WTC11 (cell line): ENCODE results near the gene FBN2. TPM values are rescaled to one million over a fixed set of nuclear protein-coding genes. Genes with fewer than 3 reads are reported as not detected.
A peak's percentile ranks its signal among the peaks of the same experiment; 100 is the strongest.

Experiments
- ATAC-seq: fragments of 200-7000 bp; cut with Tn5 transposase; 2 replicates; pipeline ENCODE4 v1.10.0; 2021; ENCODE audit warnings: mild to moderate bottlenecking, moderate library complexity
- CTCF ChIA-PET: fragments of 300-600 bp; sonication (Branson Sonifier 250); formaldehyde crosslinking; loops from one replicate; lab custom pipeline; 2021; ENCODE audit warnings: antibody characterized with exemption; lab: Charles Lee
- POLR2A ChIA-PET: fragments of 350-600 bp; sonication (Branson Sonifier 250); formaldehyde crosslinking; loops from one replicate; lab custom pipeline; 2021; ENCODE audit warnings: antibody characterized with exemption; lab: Charles Lee
- DNase-seq: peaks from one replicate; pipeline ENCODE4 v3.0.0; 2021; ENCODE audit warnings: low spot score
- H3K27ac Mint-ChIP-seq: 2 replicates; pipeline ENCODE4 v1.8.0; 2021; ENCODE audit warnings: mixed read lengths
- H3K27me3 Mint-ChIP-seq: 2 replicates; pipeline ENCODE4 v1.8.0; 2021; ENCODE audit warnings: low read depth, mild to moderate bottlenecking, moderate library complexity, mixed read lengths
- H3K36me3 Mint-ChIP-seq: 2 replicates; pipeline ENCODE4 v1.8.0; 2021; ENCODE audit warnings: mixed read lengths
- H3K4me1 Mint-ChIP-seq: 2 replicates; pipeline ENCODE4 v1.8.0; 2022; ENCODE audit warnings: mixed read lengths
- H3K4me3 Mint-ChIP-seq: 2 replicates; pipeline ENCODE4 v1.8.0; 2021; ENCODE audit warnings: mild to moderate bottlenecking, moderate library complexity, mixed read lengths
- H3K9me3 Mint-ChIP-seq: 2 replicates; pipeline ENCODE4 v1.8.0; 2021; ENCODE audit warnings: mixed read lengths
- CTCF ChIP-seq: fragments of 200-600 bp; IDR thresholded peaks from 2 replicates; pipeline ENCODE4 v1.8.0; 2022; ENCODE audit warnings: antibody characterized with exemption
- EMX1 ChIP-seq: fragments of 250-450 bp; sonication (Bioruptor Pico); IDR thresholded peaks from 2 replicates; pipeline ENCODE4 v1.8.0; 2021; ENCODE audit warnings: mild to moderate bottlenecking
- FOXJ3 ChIP-seq: sonication (generic); formaldehyde crosslinking; IDR thresholded peaks from 2 replicates; pipeline ENCODE4 v1.9.0; 2021; ENCODE audit warnings: missing genetic modification reagents, mild to moderate bottlenecking, borderline replicate concordance
- NFYB ChIP-seq: sonication (generic); formaldehyde crosslinking; conservative IDR thresholded peaks from 2 replicates; pipeline ENCODE4 v1.8.0; 2022; ENCODE audit warnings: low read depth, missing genetic modification reagents
- NR3C1 ChIP-seq: sonication (generic); formaldehyde crosslinking; conservative IDR thresholded peaks from 2 replicates; pipeline ENCODE4 v1.8.1; 2023; ENCODE audit warnings: low read depth, mild to moderate bottlenecking, missing genetic modification reagents
- SOX15 ChIP-seq: fragments of 250-450 bp; sonication (Bioruptor Pico); IDR thresholded peaks from 2 replicates; pipeline ENCODE4 v1.9.0; 2021; ENCODE audit warnings: mild to moderate bottlenecking
- TEAD4 ChIP-seq: sonication (generic); formaldehyde crosslinking; IDR thresholded peaks from 2 replicates; pipeline ENCODE4 v1.8.0; 2022; ENCODE audit warnings: mild to moderate bottlenecking, missing genetic modification reagents
- ZNF396 ChIP-seq: fragments of 250-450 bp; sonication (Bioruptor Pico); IDR thresholded peaks from 2 replicates; pipeline ENCODE4 v1.8.0; 2021; ENCODE audit warnings: mild to moderate bottlenecking, moderate library complexity, borderline replicate concordance
- ZNF532 ChIP-seq: fragments of 250-450 bp; sonication (Bioruptor Pico); IDR thresholded peaks from 2 replicates; pipeline ENCODE4 v1.9.0; 2021; ENCODE audit warnings: mild to moderate bottlenecking, borderline replicate concordance
- total RNA-seq: library from RNA; stranded (reverse); gene quantifications from 3 replicates; pipeline ENCODE4 v1.2.3, GENCODE V29; 2021
- TF ChIP-seq, protein P1 (sequence below): sonication (generic); formaldehyde crosslinking; IDR thresholded peaks from 2 replicates; pipeline ENCODE4 v1.8.0; 2022; ENCODE audit warnings: missing genetic modification reagents
- TF ChIP-seq, protein P2 (sequence below): sonication (generic); formaldehyde crosslinking; IDR thresholded peaks from 2 replicates; pipeline ENCODE4 v1.8.1; 2023; ENCODE audit warnings: mild to moderate bottlenecking, missing genetic modification reagents, moderate library complexity
- TF ChIP-seq, protein P3 (sequence below): sonication (generic); formaldehyde crosslinking; IDR thresholded peaks from 2 replicates; pipeline ENCODE4 v1.8.0; 2023; ENCODE audit warnings: missing genetic modification reagents, mild to moderate bottlenecking, borderline replicate concordance
- TF ChIP-seq, protein P4 (sequence below): fragments of 250-450 bp; sonication (Bioruptor Pico); IDR thresholded peaks from 2 replicates; pipeline ENCODE4 v2.1.2; 2022; ENCODE audit warnings: mild to moderate bottlenecking, moderate library complexity

The FBN2 gene
- total RNA-seq, 1 experiment from 2014 or later, result 56.7 TPM

DNA sequence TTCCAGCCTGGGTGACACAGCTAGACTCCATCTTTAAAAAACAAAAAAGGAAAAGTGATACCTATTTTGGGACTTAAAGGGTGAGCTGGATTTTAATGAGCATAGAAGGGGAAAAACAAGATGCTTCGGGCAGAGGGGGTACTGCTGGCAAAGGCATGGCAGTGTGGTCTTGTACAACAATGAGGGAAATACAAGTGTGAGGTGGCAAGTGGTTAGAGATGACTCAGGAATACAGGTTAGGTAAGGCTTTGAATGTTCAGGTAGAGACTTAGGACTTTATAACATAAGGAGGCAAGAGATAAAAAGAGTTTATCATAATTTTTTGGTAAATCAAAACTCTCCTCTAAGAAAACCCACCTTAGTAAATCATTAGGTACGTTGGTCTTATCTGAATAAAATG, 132.9 kb downstream of the FBN2 start:
- 0 out of 2 replicates have a peak overlapping the region, but pooled peaks have one; percentile 22 for H3K27ac Mint-ChIP-seq
- ATAC-seq, result no peak

More for the DNA sequence above, 132.9 kb downstream of the FBN2 start:
- TF ChIP-seq, protein P1, sequence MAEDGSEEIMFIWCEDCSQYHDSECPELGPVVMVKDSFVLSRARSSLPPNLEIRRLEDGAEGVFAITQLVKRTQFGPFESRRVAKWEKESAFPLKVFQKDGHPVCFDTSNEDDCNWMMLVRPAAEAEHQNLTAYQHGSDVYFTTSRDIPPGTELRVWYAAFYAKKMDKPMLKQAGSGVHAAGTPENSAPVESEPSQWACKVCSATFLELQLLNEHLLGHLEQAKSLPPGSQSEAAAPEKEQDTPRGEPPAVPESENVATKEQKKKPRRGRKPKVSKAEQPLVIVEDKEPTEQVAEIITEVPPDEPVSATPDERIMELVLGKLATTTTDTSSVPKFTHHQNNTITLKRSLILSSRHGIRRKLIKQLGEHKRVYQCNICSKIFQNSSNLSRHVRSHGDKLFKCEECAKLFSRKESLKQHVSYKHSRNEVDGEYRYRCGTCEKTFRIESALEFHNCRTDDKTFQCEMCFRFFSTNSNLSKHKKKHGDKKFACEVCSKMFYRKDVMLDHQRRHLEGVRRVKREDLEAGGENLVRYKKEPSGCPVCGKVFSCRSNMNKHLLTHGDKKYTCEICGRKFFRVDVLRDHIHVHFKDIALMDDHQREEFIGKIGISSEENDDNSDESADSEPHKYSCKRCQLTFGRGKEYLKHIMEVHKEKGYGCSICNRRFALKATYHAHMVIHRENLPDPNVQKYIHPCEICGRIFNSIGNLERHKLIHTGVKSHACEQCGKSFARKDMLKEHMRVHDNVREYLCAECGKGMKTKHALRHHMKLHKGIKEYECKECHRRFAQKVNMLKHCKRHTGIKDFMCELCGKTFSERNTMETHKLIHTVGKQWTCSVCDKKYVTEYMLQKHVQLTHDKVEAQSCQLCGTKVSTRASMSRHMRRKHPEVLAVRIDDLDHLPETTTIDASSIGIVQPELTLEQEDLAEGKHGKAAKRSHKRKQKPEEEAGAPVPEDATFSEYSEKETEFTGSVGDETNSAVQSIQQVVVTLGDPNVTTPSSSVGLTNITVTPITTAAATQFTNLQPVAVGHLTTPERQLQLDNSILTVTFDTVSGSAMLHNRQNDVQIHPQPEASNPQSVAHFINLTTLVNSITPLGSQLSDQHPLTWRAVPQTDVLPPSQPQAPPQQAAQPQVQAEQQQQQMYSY (CRISPR knock-in tag), result no peak
- TF ChIP-seq, protein P2, sequence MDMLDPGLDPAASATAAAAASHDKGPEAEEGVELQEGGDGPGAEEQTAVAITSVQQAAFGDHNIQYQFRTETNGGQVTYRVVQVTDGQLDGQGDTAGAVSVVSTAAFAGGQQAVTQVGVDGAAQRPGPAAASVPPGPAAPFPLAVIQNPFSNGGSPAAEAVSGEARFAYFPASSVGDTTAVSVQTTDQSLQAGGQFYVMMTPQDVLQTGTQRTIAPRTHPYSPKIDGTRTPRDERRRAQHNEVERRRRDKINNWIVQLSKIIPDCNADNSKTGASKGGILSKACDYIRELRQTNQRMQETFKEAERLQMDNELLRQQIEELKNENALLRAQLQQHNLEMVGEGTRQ (CRISPR knock-in tag), result no peak
- TF ChIP-seq SOX15 (no peak), ZNF396 (no peak), NR3C1 (CRISPR knock-in tag) (no peak), ZNF532 (no peak), FOXJ3 (CRISPR knock-in tag) (no peak), NFYB (CRISPR knock-in tag) (no peak), TEAD4 (CRISPR knock-in tag) (no peak), CTCF (no peak), EMX1 (no peak)
- TF ChIP-seq, protein P3, sequence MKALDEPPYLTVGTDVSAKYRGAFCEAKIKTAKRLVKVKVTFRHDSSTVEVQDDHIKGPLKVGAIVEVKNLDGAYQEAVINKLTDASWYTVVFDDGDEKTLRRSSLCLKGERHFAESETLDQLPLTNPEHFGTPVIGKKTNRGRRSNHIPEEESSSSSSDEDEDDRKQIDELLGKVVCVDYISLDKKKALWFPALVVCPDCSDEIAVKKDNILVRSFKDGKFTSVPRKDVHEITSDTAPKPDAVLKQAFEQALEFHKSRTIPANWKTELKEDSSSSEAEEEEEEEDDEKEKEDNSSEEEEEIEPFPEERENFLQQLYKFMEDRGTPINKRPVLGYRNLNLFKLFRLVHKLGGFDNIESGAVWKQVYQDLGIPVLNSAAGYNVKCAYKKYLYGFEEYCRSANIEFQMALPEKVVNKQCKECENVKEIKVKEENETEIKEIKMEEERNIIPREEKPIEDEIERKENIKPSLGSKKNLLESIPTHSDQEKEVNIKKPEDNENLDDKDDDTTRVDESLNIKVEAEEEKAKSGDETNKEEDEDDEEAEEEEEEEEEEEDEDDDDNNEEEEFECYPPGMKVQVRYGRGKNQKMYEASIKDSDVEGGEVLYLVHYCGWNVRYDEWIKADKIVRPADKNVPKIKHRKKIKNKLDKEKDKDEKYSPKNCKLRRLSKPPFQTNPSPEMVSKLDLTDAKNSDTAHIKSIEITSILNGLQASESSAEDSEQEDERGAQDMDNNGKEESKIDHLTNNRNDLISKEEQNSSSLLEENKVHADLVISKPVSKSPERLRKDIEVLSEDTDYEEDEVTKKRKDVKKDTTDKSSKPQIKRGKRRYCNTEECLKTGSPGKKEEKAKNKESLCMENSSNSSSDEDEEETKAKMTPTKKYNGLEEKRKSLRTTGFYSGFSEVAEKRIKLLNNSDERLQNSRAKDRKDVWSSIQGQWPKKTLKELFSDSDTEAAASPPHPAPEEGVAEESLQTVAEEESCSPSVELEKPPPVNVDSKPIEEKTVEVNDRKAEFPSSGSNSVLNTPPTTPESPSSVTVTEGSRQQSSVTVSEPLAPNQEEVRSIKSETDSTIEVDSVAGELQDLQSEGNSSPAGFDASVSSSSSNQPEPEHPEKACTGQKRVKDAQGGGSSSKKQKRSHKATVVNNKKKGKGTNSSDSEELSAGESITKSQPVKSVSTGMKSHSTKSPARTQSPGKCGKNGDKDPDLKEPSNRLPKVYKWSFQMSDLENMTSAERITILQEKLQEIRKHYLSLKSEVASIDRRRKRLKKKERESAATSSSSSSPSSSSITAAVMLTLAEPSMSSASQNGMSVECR, result no peak
- TF ChIP-seq, protein P4, sequence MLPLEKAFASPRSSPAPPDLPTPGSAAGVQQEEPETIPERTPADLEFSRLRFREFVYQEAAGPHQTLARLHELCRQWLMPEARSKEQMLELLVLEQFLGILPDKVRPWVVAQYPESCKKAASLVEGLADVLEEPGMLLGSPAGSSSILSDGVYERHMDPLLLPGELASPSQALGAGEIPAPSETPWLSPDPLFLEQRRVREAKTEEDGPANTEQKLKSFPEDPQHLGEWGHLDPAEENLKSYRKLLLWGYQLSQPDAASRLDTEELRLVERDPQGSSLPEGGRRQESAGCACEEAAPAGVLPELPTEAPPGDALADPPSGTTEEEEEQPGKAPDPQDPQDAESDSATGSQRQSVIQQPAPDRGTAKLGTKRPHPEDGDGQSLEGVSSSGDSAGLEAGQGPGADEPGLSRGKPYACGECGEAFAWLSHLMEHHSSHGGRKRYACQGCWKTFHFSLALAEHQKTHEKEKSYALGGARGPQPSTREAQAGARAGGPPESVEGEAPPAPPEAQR (CRISPR knock-in tag), result no peak
- TF ChIP-seq, all 79 proteins: peak for 0
- no peak for DNase-seq
- Mint-ChIP-seq H3K27me3 (no peaks in the 10 kb centered on the region), H3K4me3 (no peak overlapping the region), H3K9me3 (peaks cover 5% of the 10 kb centered on the region), H3K4me1 (peaks cover 33% of the 10 kb centered on the region), H3K36me3 (peaks cover 6% of the 10 kb centered on the region)
- ChIA-PET CTCF (no interaction called here), POLR2A (no interaction called here)
